D341Med (cell line): ENCODE results near the gene P2RX6.
A peak's percentile ranks its signal among the peaks of the same experiment; 100 is the strongest.
"Not testable (repeated sequence)": the region's sequence is repeated elsewhere in the genome, so short reads cannot be mapped to it uniquely, and the experiment has no call there.

ENCODE experiments used
- DNase-seq: peaks from one replicate; pipeline ENCODE4 v3.0.0; 2012; ENCODE audit warnings: low spot score

Gene P2RX6

GRCh38 chr22:21031545-21032036, 16.6 kb downstream of the P2RX6 start:
- DNase-seq, result no peak

- peak; percentile 27 for DNase-seq
These were observed 17.3 kb downstream of the P2RX6 start, which contains the start of gene SLC7A4 for GRCh38 chr22:21032037-21032867. TSS of gene SLC7A4 (minus strand) at chr22:21032561. CDS start at chr22:21031812, 749 bp downstream.

GRCh38 chr22:21032868-21033688, 18.1 kb downstream of the P2RX6 start:
- DNase-seq, result no peak

- DNase-seq, result no peak
These were observed 18.9 kb downstream of the P2RX6 start for GRCh38 chr22:21033895-21034294.

- no peak for DNase-seq
These were observed 20.0 kb downstream of the P2RX6 start for GRCh38 chr22:21034989-21035388.

- DNase-seq, result no peak
These were observed 23.4 kb downstream of the P2RX6 start for GRCh38 chr22:21038405-21038804.

GRCh38 chr22:21039158-21039557, 24.2 kb downstream of the P2RX6 start:
- DNase-seq, result not testable (repeated sequence)

GRCh38 chr22:21041937-21042336, 27.0 kb downstream of the P2RX6 start:
- DNase-seq, result no peak

- peak; percentile 16 for DNase-seq
These were observed 28.3 kb downstream of the P2RX6 start for GRCh38 chr22:21042978-21043859.

- peak; percentile 16 for DNase-seq
These were observed 29.0 kb downstream of the P2RX6 start for GRCh38 chr22:21043860-21044535.

GRCh38 chr22:21044931-21045584, 30.1 kb downstream of the P2RX6 start:
- peak; percentile 44 for DNase-seq

GRCh38 chr22:21045585-21046294, 30.8 kb downstream of the P2RX6 start, which contains the start of gene LRRC74B:
TSS of gene LRRC74B (plus strand) at chr22:21045946. CDS start at chr22:21045987, 41 bp downstream.
- peak; percentile 97 for DNase-seq

- peak; percentile 17 for DNase-seq
These were observed 32.2 kb downstream of the P2RX6 start for GRCh38 chr22:21047035-21047661.

- peak; percentile 3 for DNase-seq
These were observed 32.8 kb downstream of the P2RX6 start for GRCh38 chr22:21047730-21048129.

- not testable (repeated sequence) for DNase-seq
These were observed 33.5 kb downstream of the P2RX6 start for GRCh38 chr22:21048448-21048847.

GRCh38 chr22:21048965-21049364, 34.0 kb downstream of the P2RX6 start:
- DNase-seq, result not testable (repeated sequence)

GRCh38 chr22:21051145-21051830, 36.3 kb downstream of the P2RX6 start:
- DNase-seq, result peak; percentile 65

GRCh38 chr22:21051831-21052400, 37.0 kb downstream of the P2RX6 start:
- peak; percentile 20 for DNase-seq
